Measurements from ENCODE around the gene RNF125. TPM values are rescaled to one million over a fixed set of nuclear protein-coding genes. Genes with fewer than 3 reads are reported as not detected.

RNF125 gene
- total RNA-seq, 6 experiments from 2014 or later: 2.9 to 14.1 (median 5.8) TPM

DNA sequence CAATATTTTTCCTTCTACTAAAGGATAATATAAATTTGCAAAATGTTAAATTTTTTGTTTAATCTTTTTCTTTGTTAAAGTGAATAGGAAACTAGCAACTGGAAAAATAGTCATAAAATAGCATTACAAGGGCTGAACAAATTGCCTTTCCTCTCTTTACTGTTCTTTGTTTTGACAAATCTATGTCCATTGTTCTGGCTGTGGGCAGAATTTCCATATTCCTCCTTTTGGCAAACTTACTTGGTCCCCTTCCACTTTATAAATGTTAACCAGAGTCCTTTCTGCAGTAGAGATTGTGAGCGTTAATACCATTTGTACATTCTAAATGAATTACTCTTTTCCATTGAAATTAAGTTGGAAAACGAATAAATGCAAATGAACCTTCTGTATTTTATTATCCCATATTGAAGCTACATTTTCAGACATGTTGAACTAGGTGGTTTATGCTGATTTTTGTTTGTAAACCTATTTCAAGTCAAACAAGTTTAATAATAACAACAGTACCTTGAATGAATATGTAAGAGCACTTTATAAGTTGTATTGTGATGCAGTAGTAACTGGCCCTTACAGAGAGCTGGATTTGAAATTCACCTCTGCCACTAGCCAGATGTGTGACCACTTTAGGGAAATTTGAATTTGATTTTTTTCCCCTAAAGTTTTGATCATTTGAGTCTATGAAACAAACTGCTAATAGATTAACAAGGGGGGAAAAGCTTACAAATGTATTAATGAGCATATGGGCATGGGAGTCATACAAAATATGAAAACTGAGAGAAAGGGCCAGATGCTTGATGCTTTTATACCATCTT, 3.3 kb downstream of the RNF125 start:
- Histone ChIP-seq H3K27ac (no peak overlapping the region), H3K36me3 (no peaks in the 10 kb centered on the region), H3K27me3 (no peaks in the 10 kb centered on the region), H3K9me3 (no peaks in the 10 kb centered on the region), H3K4me1 (peaks cover 0 to 7% (median 3%) of the 10 kb centered on the region in 4 donors), H3K4me3 (no peak overlapping the region)
- TF ChIP-seq, protein P1, sequence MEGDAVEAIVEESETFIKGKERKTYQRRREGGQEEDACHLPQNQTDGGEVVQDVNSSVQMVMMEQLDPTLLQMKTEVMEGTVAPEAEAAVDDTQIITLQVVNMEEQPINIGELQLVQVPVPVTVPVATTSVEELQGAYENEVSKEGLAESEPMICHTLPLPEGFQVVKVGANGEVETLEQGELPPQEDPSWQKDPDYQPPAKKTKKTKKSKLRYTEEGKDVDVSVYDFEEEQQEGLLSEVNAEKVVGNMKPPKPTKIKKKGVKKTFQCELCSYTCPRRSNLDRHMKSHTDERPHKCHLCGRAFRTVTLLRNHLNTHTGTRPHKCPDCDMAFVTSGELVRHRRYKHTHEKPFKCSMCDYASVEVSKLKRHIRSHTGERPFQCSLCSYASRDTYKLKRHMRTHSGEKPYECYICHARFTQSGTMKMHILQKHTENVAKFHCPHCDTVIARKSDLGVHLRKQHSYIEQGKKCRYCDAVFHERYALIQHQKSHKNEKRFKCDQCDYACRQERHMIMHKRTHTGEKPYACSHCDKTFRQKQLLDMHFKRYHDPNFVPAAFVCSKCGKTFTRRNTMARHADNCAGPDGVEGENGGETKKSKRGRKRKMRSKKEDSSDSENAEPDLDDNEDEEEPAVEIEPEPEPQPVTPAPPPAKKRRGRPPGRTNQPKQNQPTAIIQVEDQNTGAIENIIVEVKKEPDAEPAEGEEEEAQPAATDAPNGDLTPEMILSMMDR (IDR thresholded peaks at IDR 0.05): no peak
- TF ChIP-seq POLR2A (IDR thresholded peaks at IDR 0.05): no peak
- ATAC-seq (no peak), DNase-seq (no peak)
- intact Hi-C loops (cut with DNase I): no loop called here
- WGBS (ENCODE audit: insufficient coverage, low coverage, low lambda C conversion rate, missing lambda C conversion rate): 68% methylated on average over 2 of the region's 2 CpGs

DNA sequence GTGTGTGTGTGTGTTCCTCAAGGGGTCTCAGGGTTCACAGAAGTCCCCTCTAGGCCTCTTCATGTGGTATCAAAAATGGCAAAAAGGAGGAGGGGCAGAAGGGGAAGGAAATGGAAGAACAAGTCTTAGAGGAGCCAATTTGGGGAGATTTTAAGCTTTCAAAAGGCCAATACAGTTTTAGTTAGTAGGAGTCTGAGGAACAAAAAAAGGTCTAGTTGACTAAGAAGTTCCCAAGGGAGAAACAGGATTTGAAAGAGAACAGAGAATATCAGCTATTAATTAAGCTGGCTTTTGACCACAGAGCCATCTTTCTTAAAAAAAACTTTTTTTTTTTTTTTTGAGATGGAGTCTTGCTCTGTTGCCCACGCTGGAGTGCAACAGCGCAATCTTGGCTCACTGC, 7.1 kb downstream of the RNF125 start:
- Histone ChIP-seq H3K4me1 (peaks cover 0 to 7% (median 3%) of the 10 kb centered on the region in 4 donors), H3K36me3 (no peaks in the 10 kb centered on the region), H3K27ac (no peak overlapping the region), H3K9me3 (no peaks in the 10 kb centered on the region), H3K27me3 (no peaks in the 10 kb centered on the region), H3K4me3 (no peak overlapping the region)
- TF ChIP-seq, protein P1 (IDR thresholded peaks at IDR 0.05): no peak
- TF ChIP-seq POLR2A (IDR thresholded peaks at IDR 0.05): no peak
- 77% methylated on average over 2 of the region's 2 CpGs for WGBS (ENCODE audit: insufficient coverage, low coverage, low lambda C conversion rate, missing lambda C conversion rate)
- intact Hi-C loops (cut with DNase I): no loop called here
- DNase-seq (no peak), ATAC-seq (no peak)

DNA sequence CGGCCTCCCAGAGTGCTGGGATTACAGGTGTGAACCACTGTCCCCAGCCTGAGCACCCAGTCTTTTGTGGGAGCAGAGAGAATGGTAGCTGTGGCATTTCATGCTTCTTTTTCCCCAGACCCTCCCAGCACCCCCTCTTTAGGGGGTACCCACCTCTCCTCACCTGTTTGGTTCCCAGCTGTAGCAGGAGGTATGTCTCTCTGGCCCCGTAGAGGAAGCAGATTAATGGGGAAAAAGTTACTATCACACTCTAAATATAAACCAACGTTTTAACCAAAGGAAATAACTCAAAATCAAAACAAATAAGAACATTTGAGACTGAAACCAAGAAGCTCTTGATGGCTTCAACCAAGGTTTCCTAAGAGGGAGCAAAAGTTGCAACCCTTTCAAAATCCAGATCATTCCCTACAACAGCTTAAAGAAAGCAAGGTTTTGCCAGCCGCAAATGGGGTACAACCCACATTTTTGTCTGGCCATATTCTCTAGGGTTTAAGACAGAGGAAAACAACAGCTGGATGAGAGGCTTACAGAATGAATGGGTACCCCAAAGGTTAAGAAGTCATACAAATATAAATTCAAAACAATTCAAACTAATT, 8.0 kb downstream of the RNF125 start:
- Histone ChIP-seq H3K36me3 (no peaks in the 10 kb centered on the region), H3K27ac (no peak overlapping the region), H3K4me1 (peaks cover 0 to 7% (median 3%) of the 10 kb centered on the region in 4 donors), H3K27me3 (no peaks in the 10 kb centered on the region), H3K4me3 (no peak overlapping the region), H3K9me3 (no peaks in the 10 kb centered on the region)
- DNase-seq (no peak), ATAC-seq (no peak)
- TF ChIP-seq, protein P1 (IDR thresholded peaks at IDR 0.05): no peak
- TF ChIP-seq POLR2A (IDR thresholded peaks at IDR 0.05): no peak
- WGBS (ENCODE audit: insufficient coverage, low coverage, low lambda C conversion rate, missing lambda C conversion rate): 50% methylated on average over 4 of the region's 4 CpGs
- intact Hi-C loops (cut with DNase I): no loop called here

DNA sequence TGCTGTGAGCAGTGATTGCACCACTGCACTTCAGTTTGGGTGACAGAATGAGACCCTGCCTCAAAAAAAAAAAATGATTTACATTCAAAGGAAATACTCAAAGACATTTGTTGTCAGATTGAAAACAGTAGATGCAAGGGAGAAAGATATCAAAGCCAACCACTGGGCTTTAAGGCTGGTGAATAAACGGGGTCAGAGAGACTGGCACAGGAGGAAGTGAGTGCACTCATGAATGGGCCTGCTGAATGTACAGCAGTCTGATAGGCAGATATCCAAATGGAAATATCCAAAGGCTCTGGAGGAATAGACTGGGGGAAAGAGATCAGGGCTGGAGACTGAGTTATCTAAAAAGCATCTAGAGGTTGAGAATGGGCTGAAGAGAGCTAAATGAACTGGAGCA, 10.9 kb downstream of the RNF125 start:
- no peak for ATAC-seq
- no peak overlapping the region for H3K4me3 ChIP-seq
- no peaks in the 10 kb centered on the region for H3K27me3 ChIP-seq
- WGBS (ENCODE audit: insufficient coverage, low coverage, low lambda C conversion rate, missing lambda C conversion rate): 56% methylated on average over 1 of the region's 1 CpG
- no peak overlapping the region for H3K27ac ChIP-seq
- TF ChIP-seq, protein P1 (IDR thresholded peaks at IDR 0.05): no peak
- no peak for TF ChIP-seq POLR2A (IDR thresholded peaks at IDR 0.05)
- H3K36me3 ChIP-seq: no peaks in the 10 kb centered on the region
- DNase-seq: no peak
- intact Hi-C loops (cut with DNase I): no loop called here
- H3K4me1 ChIP-seq: no peaks in the 10 kb centered on the region
- no peaks in the 10 kb centered on the region for H3K9me3 ChIP-seq

All from right lobe of liver (tissue), 6 donors.